ENCODE measurements around the gene KSR2.

- TF ChIP-seq POLR2AphosphoS5 (IDR thresholded peaks at IDR 0.05; ENCODE audit: insufficient read depth in 1 of 2, low read depth in 1 of 2) (no peak), CTCF (IDR thresholded peaks at IDR 0.05) (no peak), POLR2A (IDR thresholded peaks at IDR 0.05) (no peak)
These were observed 423.6 kb downstream of the KSR2 start for GRCh38 chr12:117545216-117545615.
